Activated naive CD4-positive, alpha-beta T cell treated with anti-CD3 and anti-CD28 coated beads, Interleukin-2, amount 50 U/mL, for 16 hours (primary cell): ENCODE data around the gene NPTX2.

Experiments used
- DNase-seq: peaks from one replicate; pipeline ENCODE4 v3.0.0-alpha.2; 2020

The NPTX2 gene

GRCh38 chr7:98619450-98620321, 2.6 kb downstream of the NPTX2 start:
- no peak for DNase-seq

- DNase-seq = no peak
Observed at GRCh38 chr7:98621573-98622482, 4.7 kb downstream of the NPTX2 start.

- DNase-seq = no peak
Observed at GRCh38 chr7:98622926-98623325, 5.8 kb downstream of the NPTX2 start.

GRCh38 chr7:98624846-98625420, 7.8 kb downstream of the NPTX2 start:
- DNase-seq = no peak

- no peak for DNase-seq
Observed at GRCh38 chr7:98626460-98627412, 9.7 kb downstream of the NPTX2 start.

GRCh38 chr7:98627413-98627790, 10.3 kb downstream of the NPTX2 start:
- no peak for DNase-seq

- DNase-seq = no peak
Observed at GRCh38 chr7:98628418-98628817, 11.3 kb downstream of the NPTX2 start.

GRCh38 chr7:98629001-98629431, 11.9 kb downstream of the NPTX2 start:
- DNase-seq = no peak

GRCh38 chr7:98630149-98630548, 13.1 kb downstream of the NPTX2 start:
- DNase-seq = no peak

GRCh38 chr7:98630770-98631169, 13.7 kb downstream of the NPTX2 start:
- no peak for DNase-seq

- DNase-seq = no peak
Observed at GRCh38 chr7:98638853-98639252, 21.8 kb downstream of the NPTX2 start.

- DNase-seq = no peak
Observed at GRCh38 chr7:98640375-98640774, 23.3 kb downstream of the NPTX2 start.

GRCh38 chr7:98641646-98642500, 24.8 kb downstream of the NPTX2 start:
- DNase-seq = no peak

- no peak for DNase-seq
Observed at GRCh38 chr7:98643236-98643985, 26.3 kb downstream of the NPTX2 start.

GRCh38 chr7:98646465-98646864, 29.4 kb downstream of the NPTX2 start:
- DNase-seq = no peak

GRCh38 chr7:98647326-98647725, 30.2 kb downstream of the NPTX2 start:
- DNase-seq = no peak

- DNase-seq = no peak
Observed at GRCh38 chr7:98651760-98652159, 34.7 kb downstream of the NPTX2 start.

GRCh38 chr7:98653601-98654310, 36.7 kb downstream of the NPTX2 start:
- DNase-seq = no peak

- no peak for DNase-seq
Observed at GRCh38 chr7:98654524-98655272, 37.6 kb downstream of the NPTX2 start.
